HEK293 (cell line): ENCODE results near the gene EGFL8.

Source experiments
- ATF2 ChIP-seq: fragments of 450-650 bp; formaldehyde crosslinking; IDR thresholded peaks from 2 replicates; pipeline ENCODE4 v1.5.1; 2016; ENCODE audit warnings: missing biosample characterization, missing genetic modification characterization, low read depth
- CTCF ChIP-seq: fragments of 450-650 bp; formaldehyde crosslinking; IDR thresholded peaks from 2 replicates; pipeline ENCODE4 v1.5.1; 2016; ENCODE audit warnings: missing biosample characterization, missing genetic modification characterization
- EGR2 ChIP-seq: fragments of 450-650 bp; formaldehyde crosslinking; IDR thresholded peaks from 2 replicates; pipeline ENCODE4 v1.5.1; 2016; ENCODE audit warnings: low read depth, missing biosample characterization, missing genetic modification characterization
- YY1 ChIP-seq: fragments of 450-650 bp; formaldehyde crosslinking; IDR thresholded peaks from 2 replicates; pipeline ENCODE4 v1.5.1; 2018; ENCODE audit warnings: missing biosample characterization, missing genetic modification characterization
- ZBTB48 ChIP-seq: fragments of 450-650 bp; formaldehyde crosslinking; IDR thresholded peaks from 2 replicates; pipeline ENCODE4 v1.5.1; 2016; ENCODE audit warnings: missing biosample characterization, missing genetic modification characterization
- ZBTB49 ChIP-seq: fragments of 450-650 bp; formaldehyde crosslinking; IDR thresholded peaks from 2 replicates; pipeline ENCODE4 v1.5.1; 2016; ENCODE audit warnings: missing biosample characterization, missing genetic modification characterization, low read depth
- ZFP41 ChIP-seq: fragments of 450-650 bp; formaldehyde crosslinking; IDR thresholded peaks from 2 replicates; pipeline ENCODE4 v1.5.1; 2016; ENCODE audit warnings: missing biosample characterization, missing genetic modification characterization, borderline replicate concordance
- ZNF175 ChIP-seq: fragments of 450-650 bp; formaldehyde crosslinking; IDR thresholded peaks from 2 replicates; pipeline ENCODE4 v1.5.1; 2016; ENCODE audit warnings: missing biosample characterization, missing genetic modification characterization
- ZNF549 ChIP-seq: fragments of 450-650 bp; IDR thresholded peaks from 2 replicates; pipeline ENCODE4 v1.5.1; 2018; ENCODE audit warnings: missing biosample characterization, missing genetic modification characterization, mild to moderate bottlenecking, inconsistent platforms, moderate library complexity
- ZNF830 ChIP-seq: fragments of 450-650 bp; IDR thresholded peaks from 2 replicates; pipeline ENCODE4 v1.5.0; 2018; ENCODE audit warnings: missing biosample characterization, missing genetic modification characterization, low read depth, mild to moderate bottlenecking, moderate library complexity

GRCh38 chr6:32214126-32214525, 49.7 kb downstream of the EGFL8 start:
- TF ChIP-seq ATF2 (tag by site-specific recombination) (no peak), YY1 (tag by site-specific recombination) (no peak), EGR2 (no peak), CTCF (tag by site-specific recombination) (no peak), ZBTB49 (tag by site-specific recombination) (no peak), ZNF830 (tag by site-specific recombination) (no peak), ZNF549 (tag by site-specific recombination) (no peak), ZNF175 (tag by site-specific recombination) (no peak), ZBTB48 (tag by site-specific recombination) (no peak), ZFP41 (no peak)
